ENCODE measurements around the gene ARHGAP25. TPM values are rescaled to one million over a fixed set of nuclear protein-coding genes. Genes with fewer than 3 reads are reported as not detected.

Gene ARHGAP25
- total and polyA plus RNA-seq, 2 donors (not counting 3 experiments of a cell fraction or from before 2014, with no cell fraction given), result 0.50 to 2.0 TPM

DNA sequence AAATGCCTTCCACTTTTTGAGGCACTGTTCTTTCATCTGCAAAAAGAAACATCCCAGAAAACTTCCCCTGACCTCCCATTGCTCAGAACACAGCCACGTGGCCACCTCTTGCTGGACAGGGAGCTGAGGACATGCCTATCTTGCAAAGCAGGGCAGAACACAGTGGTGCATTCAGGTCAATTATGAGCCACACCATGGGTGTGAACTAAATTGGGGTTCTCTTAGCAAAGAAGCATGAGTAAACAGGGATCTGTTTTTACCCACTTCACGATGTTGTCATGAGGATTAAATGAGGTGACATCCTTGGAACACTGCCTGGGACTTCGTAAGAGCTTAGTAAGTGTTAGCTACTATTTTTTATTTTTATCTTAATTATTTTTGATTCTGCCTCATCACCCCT is 111.5 kb downstream of the ARHGAP25 start:
- intact Hi-C loops (cut with micrococcal nuclease) (no loop called here), dilution Hi-C loops (cut with MboI; ENCODE audit: extremely low pct_ligation_motif_present, low sequenced_read_pairs) (no loop called here)

DNA sequence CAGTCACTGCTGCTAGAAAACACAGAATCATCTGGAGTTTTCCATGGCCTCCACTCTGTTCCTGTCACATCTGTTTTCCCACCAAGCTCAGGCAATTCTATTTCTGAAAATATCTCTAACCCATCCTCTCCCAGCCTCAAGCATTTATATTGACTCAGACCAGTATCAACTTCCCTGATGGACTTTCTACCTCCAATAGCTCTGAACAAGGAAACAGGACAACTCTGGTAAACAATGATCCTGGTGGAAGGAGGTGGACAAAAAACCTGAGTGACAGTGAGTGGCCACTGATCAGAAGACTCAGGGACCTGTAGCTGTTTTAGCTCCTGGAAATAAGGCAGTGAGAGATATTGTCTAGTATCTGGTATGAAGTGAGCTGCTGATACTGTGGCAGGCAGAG is 113.1 kb downstream of the ARHGAP25 start:
- Histone ChIP-seq H3K4me2 (ENCODE audit: insufficient read depth, low read length) (no peak overlapping the region), H2AFZ (ENCODE audit: low read depth, low read length) (no peak overlapping the region), H3K79me2 (ENCODE audit: control insufficient read depth, insufficient read depth, low read length) (no peaks in the 10 kb centered on the region), H3K9ac (replicated peaks; ENCODE audit: extremely low read depth, insufficient read depth, low read length) (no peak overlapping the region), H4K20me1 (replicated peaks; ENCODE audit: control insufficient read depth, extremely low read depth, insufficient read depth, low read length) (no peaks in the 10 kb centered on the region), H3K4me3 (replicated peaks in 1 of 3; ENCODE audit: insufficient read depth in 1 of 3, low read depth in 1 of 3, low read length in 3 of 3) (no peak overlapping the region), H3K4me1 (ENCODE audit: control insufficient read depth, extremely low read depth, insufficient read depth, low read length) (peaks cover 24% of the 10 kb centered on the region), H3K9me3 (replicated peaks; ENCODE audit: control insufficient read depth, insufficient read depth, low read length) (no peaks in the 10 kb centered on the region), H3K36me3 (ENCODE audit: control insufficient read depth in 2 of 2, extremely low read depth in 1 of 2, insufficient read depth in 2 of 2, low read length in 2 of 2) (no peaks in the 10 kb centered on the region), H3K27ac (ENCODE audit: insufficient read depth, low read depth, low read length) (no peak overlapping the region), H3K27me3 (ENCODE audit: control insufficient read depth in 2 of 2, insufficient read depth in 2 of 2, low read length in 2 of 2) (no peaks in the 10 kb centered on the region), H3K9me1 (replicated peaks; ENCODE audit: control insufficient read depth, extremely low read depth, insufficient read depth, low read length) (no peaks in the 10 kb centered on the region)
- TF ChIP-seq GATA2 (IDR thresholded peaks at IDR 0.05; ENCODE audit: insufficient read depth, insufficient read length, low read depth, low read length) (no peak), POLR2A (IDR thresholded peaks at IDR 0.05; ENCODE audit: low read depth, low read length) (no peak), MYC (IDR thresholded peaks at IDR 0.05; ENCODE audit: low read depth, low read length) (no peak), JUN (IDR thresholded peaks at IDR 0.05; ENCODE audit: borderline replicate concordance, insufficient read depth, insufficient read length, low read depth) (no peak), FOS (IDR thresholded peaks at IDR 0.05; ENCODE audit: borderline replicate concordance, insufficient read depth, low read length) (no peak), POLR2AphosphoS5 (IDR thresholded peaks at IDR 0.05; ENCODE audit: insufficient read depth, low read depth, low read length) (no peak), EZH2 (IDR thresholded peaks at IDR 0.05; ENCODE audit: borderline replicate concordance, low read depth, low read length, severe bottlenecking) (no peak)
- TF ChIP-seq, protein P1, sequence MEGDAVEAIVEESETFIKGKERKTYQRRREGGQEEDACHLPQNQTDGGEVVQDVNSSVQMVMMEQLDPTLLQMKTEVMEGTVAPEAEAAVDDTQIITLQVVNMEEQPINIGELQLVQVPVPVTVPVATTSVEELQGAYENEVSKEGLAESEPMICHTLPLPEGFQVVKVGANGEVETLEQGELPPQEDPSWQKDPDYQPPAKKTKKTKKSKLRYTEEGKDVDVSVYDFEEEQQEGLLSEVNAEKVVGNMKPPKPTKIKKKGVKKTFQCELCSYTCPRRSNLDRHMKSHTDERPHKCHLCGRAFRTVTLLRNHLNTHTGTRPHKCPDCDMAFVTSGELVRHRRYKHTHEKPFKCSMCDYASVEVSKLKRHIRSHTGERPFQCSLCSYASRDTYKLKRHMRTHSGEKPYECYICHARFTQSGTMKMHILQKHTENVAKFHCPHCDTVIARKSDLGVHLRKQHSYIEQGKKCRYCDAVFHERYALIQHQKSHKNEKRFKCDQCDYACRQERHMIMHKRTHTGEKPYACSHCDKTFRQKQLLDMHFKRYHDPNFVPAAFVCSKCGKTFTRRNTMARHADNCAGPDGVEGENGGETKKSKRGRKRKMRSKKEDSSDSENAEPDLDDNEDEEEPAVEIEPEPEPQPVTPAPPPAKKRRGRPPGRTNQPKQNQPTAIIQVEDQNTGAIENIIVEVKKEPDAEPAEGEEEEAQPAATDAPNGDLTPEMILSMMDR (IDR thresholded peaks at IDR 0.05; ENCODE audit: extremely low read depth in 1 of 2, insufficient read depth in 1 of 2, low read depth in 1 of 2, low read length in 2 of 2), result no peak
- TF ChIP-seq, protein P2, sequence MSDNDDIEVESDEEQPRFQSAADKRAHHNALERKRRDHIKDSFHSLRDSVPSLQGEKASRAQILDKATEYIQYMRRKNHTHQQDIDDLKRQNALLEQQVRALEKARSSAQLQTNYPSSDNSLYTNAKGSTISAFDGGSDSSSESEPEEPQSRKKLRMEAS (IDR thresholded peaks at IDR 0.05; ENCODE audit: insufficient read depth, insufficient read length), result no peak
- dilution Hi-C loops (cut with MboI; ENCODE audit: extremely low pct_ligation_motif_present, low sequenced_read_pairs), result no loop called here
- ChIA-PET POLR2A (no interaction called here), CTCF (interaction anchor here (0.8 to 3.4 kb wide), 8 partner anchors 9 to 384 kb away, joined by 3 to 21 read pairs (median 4); no protein-coding TSS in a partner anchor)
- no TSS peak for BruUV-seq (replicated peaks)
- DNase-seq (ENCODE audit: low read depth, low spot score) (no peak), FAIRE-seq (no peak)
- intact Hi-C loops (cut with micrococcal nuclease), result no loop called here

More for the DNA sequence above, 111.5 kb downstream of the ARHGAP25 start:
- Histone ChIP-seq H3K79me2 (ENCODE audit: control insufficient read depth, insufficient read depth, low read length) (no peaks in the 10 kb centered on the region), H3K9me1 (replicated peaks; ENCODE audit: control insufficient read depth, extremely low read depth, insufficient read depth, low read length) (no peaks in the 10 kb centered on the region), H3K36me3 (ENCODE audit: control insufficient read depth in 2 of 2, extremely low read depth in 1 of 2, insufficient read depth in 2 of 2, low read length in 2 of 2) (no peaks in the 10 kb centered on the region), H3K4me3 (replicated peaks in 1 of 3; ENCODE audit: insufficient read depth in 1 of 3, low read depth in 1 of 3, low read length in 3 of 3) (no peak overlapping the region), H3K9me3 (replicated peaks; ENCODE audit: control insufficient read depth, insufficient read depth, low read length) (no peaks in the 10 kb centered on the region), H3K9ac (replicated peaks; ENCODE audit: extremely low read depth, insufficient read depth, low read length) (no peak overlapping the region), H3K27me3 (ENCODE audit: control insufficient read depth in 2 of 2, insufficient read depth in 2 of 2, low read length in 2 of 2) (no peaks in the 10 kb centered on the region), H2AFZ (ENCODE audit: low read depth, low read length) (no peak overlapping the region), H3K27ac (ENCODE audit: insufficient read depth, low read depth, low read length) (no peak overlapping the region), H3K4me1 (ENCODE audit: control insufficient read depth, extremely low read depth, insufficient read depth, low read length) (peaks cover 21% of the 10 kb centered on the region), H4K20me1 (replicated peaks; ENCODE audit: control insufficient read depth, extremely low read depth, insufficient read depth, low read length) (no peaks in the 10 kb centered on the region), H3K4me2 (ENCODE audit: insufficient read depth, low read length) (no peak overlapping the region)
- ChIA-PET POLR2A (no interaction called here), CTCF (interaction anchor here (3.2 kb wide), 1 partner anchor 79 kb away, joined by 12 read pairs; no protein-coding TSS in a partner anchor)
- BruUV-seq (replicated peaks), result no TSS peak
- no peak for TF ChIP-seq POLR2AphosphoS5 (IDR thresholded peaks at IDR 0.05; ENCODE audit: insufficient read depth, low read depth, low read length)
- TF ChIP-seq MYC (IDR thresholded peaks at IDR 0.05; ENCODE audit: low read depth, low read length), result no peak
- TF ChIP-seq, protein P2 (IDR thresholded peaks at IDR 0.05; ENCODE audit: insufficient read depth, insufficient read length), result no peak
- FAIRE-seq, result no peak
- no peak for DNase-seq (ENCODE audit: low read depth, low spot score)

Measured in endothelial cell of umbilical vein (primary cell).